Measurements from ENCODE around the gene CHADL. TPM values are rescaled to one million over a fixed set of nuclear protein-coding genes. Genes with fewer than 3 reads are reported as not detected.

The CHADL gene
- total RNA-seq, 1 experiment from 2014 or later = not detected

GRCh38 chr22:41239443-41240128 lies 1.1 kb downstream of the CHADL start:
- no peaks in the 10 kb centered on the region for H3K27me3 ChIP-seq
- H3K4me3 ChIP-seq = no peak overlapping the region
- no peak for DNase-seq
- no peaks in the 10 kb centered on the region for H3K9me3 ChIP-seq
- H3K36me3 ChIP-seq = peaks cover 3% of the 10 kb centered on the region; the same call in 1 of the 2 replicates

- Histone ChIP-seq H3K36me3 (no peaks in the 10 kb centered on the region), H3K9me3 (no peaks in the 10 kb centered on the region), H3K27me3 (no peaks in the 10 kb centered on the region), H3K4me3 (no peak overlapping the region)
- no peak for DNase-seq
These were observed 1.9 kb downstream of the CHADL start for GRCh38 chr22:41238570-41239442.

GRCh38 chr22:41237707-41238569 lies 2.8 kb downstream of the CHADL start:
- Histone ChIP-seq H3K4me3 (no peak overlapping the region), H3K9me3 (no peaks in the 10 kb centered on the region), H3K27me3 (no peaks in the 10 kb centered on the region), H3K36me3 (no peaks in the 10 kb centered on the region)
- DNase-seq = no peak

- no peak for DNase-seq
- no peak overlapping the region for H3K4me3 ChIP-seq
- no peaks in the 10 kb centered on the region for H3K36me3 ChIP-seq
These were observed 3.6 kb downstream of the CHADL start for GRCh38 chr22:41237036-41237706.

GRCh38 chr22:41234815-41235695 lies 5.7 kb downstream of the CHADL start:
- Histone ChIP-seq H3K36me3 (peaks cover 4% of the 10 kb centered on the region), H3K4me3 (no peak overlapping the region)
- DNase-seq = peak; percentile 53

More at GRCh38 chr22:41237036-41237706, 3.6 kb downstream of the CHADL start:
- Histone ChIP-seq H3K9me3 (no peaks in the 10 kb centered on the region), H3K27me3 (no peaks in the 10 kb centered on the region)

GRCh38 chr22:41231369-41231768 lies 9.4 kb downstream of the CHADL start:
- Histone ChIP-seq H3K4me3 (no peak overlapping the region), H3K36me3 (peaks cover 4% of the 10 kb centered on the region), H3K9me3 (no peaks in the 10 kb centered on the region), H3K27me3 (no peaks in the 10 kb centered on the region)
- no peak for DNase-seq

More at GRCh38 chr22:41234815-41235695, 5.7 kb downstream of the CHADL start:
- no peaks in the 10 kb centered on the region for H3K9me3 ChIP-seq
- no peaks in the 10 kb centered on the region for H3K27me3 ChIP-seq

GRCh38 chr22:41230401-41230785 lies 10.3 kb downstream of the CHADL start:
- DNase-seq = no peak

GRCh38 chr22:41229730-41230400 lies 10.9 kb downstream of the CHADL start:
- DNase-seq = no peak
- no peak overlapping the region for H3K4me3 ChIP-seq
- peaks cover 8% of the 10 kb centered on the region for H3K36me3 ChIP-seq
- no peaks in the 10 kb centered on the region for H3K27me3 ChIP-seq
- H3K9me3 ChIP-seq = no peaks in the 10 kb centered on the region

More at GRCh38 chr22:41230401-41230785, 10.3 kb downstream of the CHADL start:
- Histone ChIP-seq H3K4me3 (no peak overlapping the region), H3K9me3 (no peaks in the 10 kb centered on the region), H3K27me3 (no peaks in the 10 kb centered on the region), H3K36me3 (peaks cover 8% of the 10 kb centered on the region)

GRCh38 chr22:41229215-41229614 lies 11.5 kb downstream of the CHADL start:
- no peak for DNase-seq
- Histone ChIP-seq H3K4me3 (no peak overlapping the region), H3K9me3 (no peaks in the 10 kb centered on the region), H3K27me3 (no peaks in the 10 kb centered on the region), H3K36me3 (peaks cover 8% of the 10 kb centered on the region)

GRCh38 chr22:41226723-41227655 lies 13.7 kb downstream of the CHADL start:
- Histone ChIP-seq H3K9me3 (no peaks in the 10 kb centered on the region), H3K27me3 (no peaks in the 10 kb centered on the region), H3K4me3 (no peak overlapping the region), H3K36me3 (peaks cover 12% of the 10 kb centered on the region)
- DNase-seq = no peak

GRCh38 chr22:41223535-41223934 lies 17.2 kb downstream of the CHADL start:
- Histone ChIP-seq H3K36me3 (peaks cover 21% of the 10 kb centered on the region), H3K4me3 (no peak overlapping the region), H3K9me3 (no peaks in the 10 kb centered on the region), H3K27me3 (no peaks in the 10 kb centered on the region)
- no peak for DNase-seq

- H3K27me3 ChIP-seq = no peaks in the 10 kb centered on the region
- peaks cover 23% of the 10 kb centered on the region for H3K36me3 ChIP-seq
- no peak overlapping the region for H3K4me3 ChIP-seq
- H3K9me3 ChIP-seq = no peaks in the 10 kb centered on the region
- no peak for DNase-seq
These were observed 17.8 kb downstream of the CHADL start for GRCh38 chr22:41222846-41223507.

GRCh38 chr22:41217553-41218157 lies 23.1 kb downstream of the CHADL start:
- no peak overlapping the region for H3K4me3 ChIP-seq
- H3K9me3 ChIP-seq = no peaks in the 10 kb centered on the region
- no peak for DNase-seq
- no peaks in the 10 kb centered on the region for H3K27me3 ChIP-seq
- H3K36me3 ChIP-seq = peaks cover 49% of the 10 kb centered on the region
